ENCODE data around the gene ARFRP1. TPM values are rescaled to one million over a fixed set of nuclear protein-coding genes. Genes with fewer than 3 reads are reported as not detected.

Gene ARFRP1
- total and polyA plus RNA-seq, 2 of the 13 experiments (the other 11 are each of a cell fraction or from before 2014, with no cell fraction given) = 32.0 to 51.1 TPM

DNA sequence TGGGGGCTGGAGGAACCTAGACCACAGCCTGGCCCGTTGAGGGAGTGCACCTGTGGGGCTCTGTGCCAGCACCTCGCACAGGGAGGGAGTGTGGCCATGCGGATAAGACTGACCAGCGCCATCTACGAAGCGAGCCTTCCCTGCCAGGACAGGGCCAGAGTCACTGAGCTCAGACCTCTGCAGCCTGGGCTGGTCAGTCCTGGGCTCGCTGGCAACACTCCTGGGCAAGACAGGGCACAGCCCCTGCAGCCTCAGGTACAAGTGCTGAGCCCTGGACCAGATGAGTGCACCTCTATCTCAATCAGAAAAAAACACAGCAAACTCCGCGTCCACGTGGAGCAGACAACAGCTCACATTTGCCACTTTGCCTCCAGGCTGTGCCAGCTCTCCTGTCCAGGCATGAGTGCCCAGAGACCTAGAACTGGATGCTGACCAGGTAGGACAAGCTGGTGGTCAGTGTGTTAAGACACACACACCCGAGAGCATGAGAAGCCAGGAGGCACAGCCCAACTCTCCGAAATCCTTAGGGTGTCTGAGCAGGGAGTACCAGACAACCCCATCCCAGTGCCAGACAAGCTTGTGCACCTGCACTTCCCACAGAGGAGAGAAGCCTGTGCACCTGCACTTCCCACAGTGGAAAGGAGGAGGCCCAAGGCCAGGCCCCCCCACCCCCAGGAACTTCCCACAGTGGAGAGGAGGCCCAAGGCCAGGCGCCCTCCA lies 4.9 kb downstream of the ARFRP1 start (continued):
- TF ChIP-seq, protein P1, sequence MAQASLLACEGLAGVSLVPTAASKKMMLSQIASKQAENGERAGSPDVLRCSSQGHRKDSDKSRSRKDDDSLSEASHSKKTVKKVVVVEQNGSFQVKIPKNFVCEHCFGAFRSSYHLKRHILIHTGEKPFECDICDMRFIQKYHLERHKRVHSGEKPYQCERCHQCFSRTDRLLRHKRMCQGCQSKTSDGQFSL (CRISPR knock-in tag; IDR thresholded peaks at IDR 0.05) = peak; percentile 86; the same call in 1 of the 2 replicates
- TF ChIP-seq ZNF768 (CRISPR knock-in tag; IDR thresholded peaks at IDR 0.05) (peak; percentile 72), EEA1 (CRISPR knock-in tag; IDR thresholded peaks at IDR 0.05; ENCODE audit: borderline replicate concordance) (0 out of 2 replicates have a peak, but pooled peaks have one; percentile 66), ZNF383 (CRISPR knock-in tag; IDR thresholded peaks at IDR 0.05; ENCODE audit: borderline replicate concordance) (no peak), NKX3-1 (CRISPR knock-in tag; IDR thresholded peaks at IDR 0.05) (no peak), HES4 (CRISPR knock-in tag; IDR thresholded peaks at IDR 0.05; ENCODE audit: borderline replicate concordance) (no peak), PHF20 (CRISPR knock-in tag; IDR thresholded peaks at IDR 0.05) (no peak), POLR2G (IDR thresholded peaks at IDR 0.05; ENCODE audit: low read depth, low read length) (peak; percentile 55), FOXA1 (IDR thresholded peaks at IDR 0.05) (no peak), FOXA1 (CRISPR knock-in tag; IDR thresholded peaks at IDR 0.05) (peak; percentile 2; the same call in 1 of the 2 replicates), SRSF9 (IDR thresholded peaks at IDR 0.05; ENCODE audit: borderline replicate concordance, insufficient read depth, low read depth, low read length, poor library complexity, severe bottlenecking) (no peak), SP4 (CRISPR knock-in tag; IDR thresholded peaks at IDR 0.05) (0 out of 2 replicates have a peak, but pooled peaks have one; percentile 38), ZFP82 (CRISPR knock-in tag; IDR thresholded peaks at IDR 0.05; ENCODE audit: borderline replicate concordance) (no peak), ZC3H4 (CRISPR knock-in tag; IDR thresholded peaks at IDR 0.05; ENCODE audit: borderline replicate concordance) (peak; percentile 67; the same call in 1 of the 2 replicates), ZSCAN12 (CRISPR knock-in tag; IDR thresholded peaks at IDR 0.05) (no peak), JARID2 (CRISPR knock-in tag; IDR thresholded peaks at IDR 0.05; ENCODE audit: insufficient replicate concordance) (no peak)
- TF ChIP-seq, protein P2, sequence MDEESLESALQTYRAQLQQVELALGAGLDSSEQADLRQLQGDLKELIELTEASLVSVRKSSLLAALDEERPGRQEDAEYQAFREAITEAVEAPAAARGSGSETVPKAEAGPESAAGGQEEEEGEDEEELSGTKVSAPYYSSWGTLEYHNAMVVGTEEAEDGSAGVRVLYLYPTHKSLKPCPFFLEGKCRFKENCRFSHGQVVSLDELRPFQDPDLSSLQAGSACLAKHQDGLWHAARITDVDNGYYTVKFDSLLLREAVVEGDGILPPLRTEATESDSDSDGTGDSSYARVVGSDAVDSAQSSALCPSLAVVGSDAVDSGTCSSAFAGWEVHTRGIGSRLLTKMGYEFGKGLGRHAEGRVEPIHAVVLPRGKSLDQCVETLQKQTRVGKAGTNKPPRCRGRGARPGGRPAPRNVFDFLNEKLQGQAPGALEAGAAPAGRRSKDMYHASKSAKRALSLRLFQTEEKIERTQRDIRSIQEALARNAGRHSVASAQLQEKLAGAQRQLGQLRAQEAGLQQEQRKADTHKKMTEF (CRISPR knock-in tag; IDR thresholded peaks at IDR 0.05) = no peak
- TF ChIP-seq, protein P3, sequence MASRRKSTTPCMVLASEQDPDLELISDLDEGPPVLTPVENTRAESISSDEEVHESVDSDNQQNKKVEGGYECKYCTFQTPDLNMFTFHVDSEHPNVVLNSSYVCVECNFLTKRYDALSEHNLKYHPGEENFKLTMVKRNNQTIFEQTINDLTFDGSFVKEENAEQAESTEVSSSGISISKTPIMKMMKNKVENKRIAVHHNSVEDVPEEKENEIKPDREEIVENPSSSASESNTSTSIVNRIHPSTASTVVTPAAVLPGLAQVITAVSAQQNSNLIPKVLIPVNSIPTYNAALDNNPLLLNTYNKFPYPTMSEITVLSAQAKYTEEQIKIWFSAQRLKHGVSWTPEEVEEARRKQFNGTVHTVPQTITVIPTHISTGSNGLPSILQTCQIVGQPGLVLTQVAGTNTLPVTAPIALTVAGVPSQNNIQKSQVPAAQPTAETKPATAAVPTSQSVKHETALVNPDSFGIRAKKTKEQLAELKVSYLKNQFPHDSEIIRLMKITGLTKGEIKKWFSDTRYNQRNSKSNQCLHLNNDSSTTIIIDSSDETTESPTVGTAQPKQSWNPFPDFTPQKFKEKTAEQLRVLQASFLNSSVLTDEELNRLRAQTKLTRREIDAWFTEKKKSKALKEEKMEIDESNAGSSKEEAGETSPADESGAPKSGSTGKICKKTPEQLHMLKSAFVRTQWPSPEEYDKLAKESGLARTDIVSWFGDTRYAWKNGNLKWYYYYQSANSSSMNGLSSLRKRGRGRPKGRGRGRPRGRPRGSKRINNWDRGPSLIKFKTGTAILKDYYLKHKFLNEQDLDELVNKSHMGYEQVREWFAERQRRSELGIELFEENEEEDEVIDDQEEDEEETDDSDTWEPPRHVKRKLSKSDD (CRISPR knock-in tag; IDR thresholded peaks at IDR 0.05; ENCODE audit: low read depth) = no peak
- TF ChIP-seq, protein P4, sequence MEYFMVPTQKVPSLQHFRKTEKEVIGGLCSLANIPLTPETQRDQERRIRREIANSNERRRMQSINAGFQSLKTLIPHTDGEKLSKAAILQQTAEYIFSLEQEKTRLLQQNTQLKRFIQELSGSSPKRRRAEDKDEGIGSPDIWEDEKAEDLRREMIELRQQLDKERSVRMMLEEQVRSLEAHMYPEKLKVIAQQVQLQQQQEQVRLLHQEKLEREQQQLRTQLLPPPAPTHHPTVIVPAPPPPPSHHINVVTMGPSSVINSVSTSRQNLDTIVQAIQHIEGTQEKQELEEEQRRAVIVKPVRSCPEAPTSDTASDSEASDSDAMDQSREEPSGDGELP (IDR thresholded peaks at IDR 0.05; ENCODE audit: borderline replicate concordance, low read depth) = no peak
- TF ChIP-seq, protein P5, sequence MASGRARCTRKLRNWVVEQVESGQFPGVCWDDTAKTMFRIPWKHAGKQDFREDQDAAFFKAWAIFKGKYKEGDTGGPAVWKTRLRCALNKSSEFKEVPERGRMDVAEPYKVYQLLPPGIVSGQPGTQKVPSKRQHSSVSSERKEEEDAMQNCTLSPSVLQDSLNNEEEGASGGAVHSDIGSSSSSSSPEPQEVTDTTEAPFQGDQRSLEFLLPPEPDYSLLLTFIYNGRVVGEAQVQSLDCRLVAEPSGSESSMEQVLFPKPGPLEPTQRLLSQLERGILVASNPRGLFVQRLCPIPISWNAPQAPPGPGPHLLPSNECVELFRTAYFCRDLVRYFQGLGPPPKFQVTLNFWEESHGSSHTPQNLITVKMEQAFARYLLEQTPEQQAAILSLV (CRISPR knock-in tag; IDR thresholded peaks at IDR 0.05; ENCODE audit: borderline replicate concordance) = 0 out of 2 replicates have a peak, but pooled peaks have one; percentile 26
